Tibial artery (tissue), 4 donors: Measurements from ENCODE around the gene PRR13.

Experiments
- DNase-seq, 2 donors: peaks; one replicate each; pipeline ENCODE4 v3.0.0-alpha.2; 2019
- H3K27ac ChIP-seq, 2 donors: fragments of 200-600 bp; sonication (generic) in 1 of 2; 1 replicate in 1 of 2; 2 replicates in 1 of 2; pipeline ENCODE4 v1.5.1; 2018 to 2019; ENCODE audit warnings: mild to moderate bottlenecking in 1 of 2
- H3K27me3 ChIP-seq, 2 donors: fragments of 200-600 bp; sonication (generic) in 1 of 2; one replicate each; pipeline versions ENCODE4 v1.5.1 to v1.6.0; 2016 to 2019
- H3K36me3 ChIP-seq, 3 donors: fragments of 200-600 bp; sonication (generic) in 2 of 3; one replicate each; pipeline ENCODE4 v1.5.1; 2016 to 2019; ENCODE audit warnings: mild to moderate bottlenecking in 2 of 3
- H3K4me1 ChIP-seq, 4 donors: fragments of 200-600 bp; sonication (generic) in 2 of 4; 1 replicate in 3 of 4; 2 replicates in 1 of 4; pipeline ENCODE4 v1.5.1; 2016 to 2019
- H3K4me3 ChIP-seq, 2 donors: fragments of 200-600 bp; sonication (generic) in 1 of 2; 1 replicate in 1 of 2; 2 replicates in 1 of 2; pipeline ENCODE4 v1.5.1; 2018 to 2019; ENCODE audit warnings: mild to moderate bottlenecking in 2 of 2
- H3K9me3 ChIP-seq, 3 donors: fragments of 200-600 bp; sonication (generic) in 1 of 3; one replicate each; pipeline ENCODE4 v1.5.1; 2016 to 2019
- intact Hi-C: fragments of 100-400 bp; cut with DNase I; formaldehyde crosslinking; loops from one replicate; pipeline ENCODE4 v1.15.0; 2023; ENCODE audit warnings: low total_unique reads
- TF ChIP-seq, protein P1 (sequence below), 2 experiments: fragments of 200-600 bp in 1 of 2; fragments of 450-650 bp in 1 of 2; IDR thresholded peaks; one replicate each; pipeline ENCODE4 v1.5.1; 2017 to 2019; ENCODE audit warnings: antibody characterized with exemption in 2 of 2, mild to moderate bottlenecking in 1 of 2, moderate library complexity in 1 of 2

The PRR13 gene

DNA sequence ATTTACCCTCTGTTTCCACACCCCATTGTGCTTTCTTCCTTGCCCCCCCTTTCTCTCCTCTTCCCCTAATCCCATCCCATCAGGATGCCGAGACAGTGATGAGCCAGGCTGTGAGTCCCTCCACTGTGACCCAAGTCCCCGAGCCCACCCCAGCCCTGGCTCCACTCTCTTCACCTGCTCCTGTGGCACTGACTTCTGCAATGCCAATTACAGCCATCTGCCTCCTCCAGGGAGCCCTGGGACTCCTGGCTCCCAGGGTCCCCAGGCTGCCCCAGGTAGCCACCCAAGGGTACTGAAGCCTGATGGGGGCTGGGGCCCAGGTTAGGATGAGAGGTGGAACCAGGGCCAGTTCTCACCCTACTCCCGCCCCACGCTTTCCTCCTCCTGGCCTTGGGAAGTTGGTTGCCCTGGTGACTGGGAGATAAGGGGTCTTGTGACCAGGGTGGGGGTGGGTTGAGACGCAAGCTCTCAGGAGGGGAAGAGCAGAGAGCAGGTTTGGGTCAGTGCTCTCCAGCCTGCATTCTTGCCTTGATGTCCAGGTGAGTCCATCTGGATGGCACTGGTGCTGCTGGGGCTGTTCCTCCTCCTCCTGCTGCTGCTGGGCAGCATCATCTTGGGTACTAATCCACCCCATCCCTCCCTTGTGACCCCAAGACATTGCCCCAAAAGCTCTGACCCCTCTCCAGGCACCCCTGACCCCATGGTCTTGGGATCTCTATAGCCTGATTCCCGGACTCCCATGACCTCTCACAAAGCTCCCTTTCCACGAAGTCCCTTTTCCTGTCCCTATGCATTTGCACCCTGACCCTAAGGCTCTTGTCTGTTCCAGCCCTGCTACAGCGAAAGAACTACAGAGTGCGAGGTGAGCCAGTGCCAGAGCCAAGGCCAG is 16.7 kb upstream of the PRR13 start:
- no peak for DNase-seq
- H3K9me3 ChIP-seq: no peaks in the 10 kb centered on the region
- peaks cover 0 to 7% (median 5%) of the 10 kb centered on the region in 4 donors for H3K4me1 ChIP-seq
- H3K36me3 ChIP-seq: no peaks in the 10 kb centered on the region
- intact Hi-C loops: no loop called here
- H3K27ac ChIP-seq: no peak overlapping the region
- no peaks in the 10 kb centered on the region for H3K27me3 ChIP-seq
- TF ChIP-seq, protein P1, sequence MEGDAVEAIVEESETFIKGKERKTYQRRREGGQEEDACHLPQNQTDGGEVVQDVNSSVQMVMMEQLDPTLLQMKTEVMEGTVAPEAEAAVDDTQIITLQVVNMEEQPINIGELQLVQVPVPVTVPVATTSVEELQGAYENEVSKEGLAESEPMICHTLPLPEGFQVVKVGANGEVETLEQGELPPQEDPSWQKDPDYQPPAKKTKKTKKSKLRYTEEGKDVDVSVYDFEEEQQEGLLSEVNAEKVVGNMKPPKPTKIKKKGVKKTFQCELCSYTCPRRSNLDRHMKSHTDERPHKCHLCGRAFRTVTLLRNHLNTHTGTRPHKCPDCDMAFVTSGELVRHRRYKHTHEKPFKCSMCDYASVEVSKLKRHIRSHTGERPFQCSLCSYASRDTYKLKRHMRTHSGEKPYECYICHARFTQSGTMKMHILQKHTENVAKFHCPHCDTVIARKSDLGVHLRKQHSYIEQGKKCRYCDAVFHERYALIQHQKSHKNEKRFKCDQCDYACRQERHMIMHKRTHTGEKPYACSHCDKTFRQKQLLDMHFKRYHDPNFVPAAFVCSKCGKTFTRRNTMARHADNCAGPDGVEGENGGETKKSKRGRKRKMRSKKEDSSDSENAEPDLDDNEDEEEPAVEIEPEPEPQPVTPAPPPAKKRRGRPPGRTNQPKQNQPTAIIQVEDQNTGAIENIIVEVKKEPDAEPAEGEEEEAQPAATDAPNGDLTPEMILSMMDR (IDR thresholded peaks at IDR 0.05): no peak
- no peak overlapping the region for H3K4me3 ChIP-seq

DNA sequence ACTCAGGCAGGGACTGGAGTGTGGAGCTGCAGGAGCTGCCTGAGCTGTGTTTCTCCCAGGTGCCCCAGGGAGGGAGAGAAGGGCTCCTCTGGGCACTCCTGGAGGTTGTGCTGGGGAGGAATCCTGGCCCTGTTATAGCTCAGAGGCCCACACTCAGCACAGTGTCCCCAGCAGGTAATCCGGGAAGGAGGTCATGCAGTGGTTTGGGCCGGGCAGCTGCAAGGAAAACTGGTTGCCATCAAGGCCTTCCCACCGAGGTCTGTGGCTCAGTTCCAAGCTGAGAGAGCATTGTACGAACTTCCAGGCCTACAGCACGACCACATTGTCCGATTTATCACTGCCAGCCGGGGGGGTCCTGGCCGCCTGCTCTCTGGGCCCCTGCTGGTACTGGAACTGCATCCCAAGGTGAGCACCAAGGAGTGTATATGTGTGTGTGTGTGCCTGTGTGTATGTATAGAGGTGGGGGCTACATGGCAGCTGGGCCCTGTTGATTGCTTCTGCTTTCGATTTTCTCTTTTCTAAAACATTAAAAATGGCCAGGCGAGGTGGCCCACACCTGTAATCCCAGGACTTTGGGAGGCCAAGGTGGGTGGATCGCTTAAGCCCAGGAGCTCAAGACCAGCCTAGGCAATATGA is 15.9 kb upstream of the PRR13 start:
- intact Hi-C loops: no loop called here
- no peak for DNase-seq

DNA sequence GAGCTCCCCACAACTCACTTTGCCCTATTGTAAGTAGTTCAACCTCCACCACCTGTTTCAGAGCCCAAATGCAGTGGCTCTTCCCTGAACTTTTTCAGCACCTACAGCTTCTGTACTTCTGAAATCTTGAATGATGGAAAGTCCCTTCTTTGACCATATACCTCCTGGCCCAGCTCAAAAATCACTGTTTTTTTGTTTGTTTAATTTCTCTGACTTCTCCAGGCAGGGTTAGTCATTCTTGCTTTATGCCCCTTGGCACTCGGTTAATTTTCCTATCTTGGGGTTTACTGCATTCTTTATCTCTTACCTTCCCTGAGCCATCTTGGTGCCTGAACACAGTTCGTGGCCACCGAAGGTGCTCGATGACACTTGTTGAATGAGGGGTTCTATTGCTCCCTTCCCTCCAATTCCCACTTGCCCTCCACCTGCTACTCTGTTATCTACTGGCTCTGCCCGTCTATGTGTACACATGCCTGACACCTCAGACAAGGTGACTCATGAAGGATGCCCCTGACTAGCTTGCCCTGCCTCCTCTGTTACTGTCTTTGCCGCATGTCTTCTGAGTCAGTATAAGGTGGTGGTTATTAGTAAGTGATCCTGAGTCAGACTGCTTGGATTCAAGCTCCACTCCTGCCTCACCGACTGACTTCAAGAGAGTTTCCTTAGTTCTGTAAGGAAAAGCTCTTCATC is 13.5 kb upstream of the PRR13 start:
- no peak overlapping the region for H3K27ac ChIP-seq
- H3K4me3 ChIP-seq: no peak overlapping the region
- intact Hi-C loops: no loop called here
- no peaks in the 10 kb centered on the region for H3K9me3 ChIP-seq
- no peaks in the 10 kb centered on the region for H3K4me1 ChIP-seq
- DNase-seq: no peak
- TF ChIP-seq, protein P1 (IDR thresholded peaks at IDR 0.05): no peak
- H3K27me3 ChIP-seq: no peaks in the 10 kb centered on the region
- no peaks in the 10 kb centered on the region for H3K36me3 ChIP-seq

More for the DNA sequence above, 15.9 kb upstream of the PRR13 start:
- H3K9me3 ChIP-seq: no peaks in the 10 kb centered on the region
- no peaks in the 10 kb centered on the region for H3K27me3 ChIP-seq
- TF ChIP-seq, protein P1 (IDR thresholded peaks at IDR 0.05): no peak
- H3K36me3 ChIP-seq: no peaks in the 10 kb centered on the region
- no peak overlapping the region for H3K27ac ChIP-seq
- no peak overlapping the region for H3K4me3 ChIP-seq
- H3K4me1 ChIP-seq: peaks cover 0 to 7% (median 5%) of the 10 kb centered on the region in 4 donors

DNA sequence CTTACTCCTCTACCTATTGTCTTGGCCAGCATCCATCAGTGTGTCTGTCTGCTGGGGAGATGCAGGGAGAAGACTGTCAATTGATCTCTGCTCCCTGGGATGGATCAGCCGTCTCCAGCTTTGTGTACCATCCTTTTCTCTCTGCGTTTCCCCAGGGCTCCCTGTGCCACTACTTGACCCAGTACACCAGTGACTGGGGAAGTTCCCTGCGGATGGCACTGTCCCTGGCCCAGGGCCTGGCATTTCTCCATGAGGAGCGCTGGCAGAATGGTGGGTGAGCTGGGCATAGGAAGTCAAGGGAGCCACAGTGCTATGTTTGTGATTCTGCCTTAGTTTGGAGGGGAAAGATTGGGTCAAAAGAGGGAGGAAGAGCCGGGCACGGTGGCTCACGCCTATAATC is 12.8 kb upstream of the PRR13 start:
- Histone ChIP-seq H3K27ac (no peak overlapping the region), H3K27me3 (no peaks in the 10 kb centered on the region), H3K36me3 (no peaks in the 10 kb centered on the region), H3K9me3 (no peaks in the 10 kb centered on the region), H3K4me1 (no peaks in the 10 kb centered on the region), H3K4me3 (no peak overlapping the region)
- TF ChIP-seq, protein P1 (IDR thresholded peaks at IDR 0.05): no peak
- intact Hi-C loops: no loop called here
- peak in 1 of 2 donors; percentile 21 for DNase-seq

DNA sequence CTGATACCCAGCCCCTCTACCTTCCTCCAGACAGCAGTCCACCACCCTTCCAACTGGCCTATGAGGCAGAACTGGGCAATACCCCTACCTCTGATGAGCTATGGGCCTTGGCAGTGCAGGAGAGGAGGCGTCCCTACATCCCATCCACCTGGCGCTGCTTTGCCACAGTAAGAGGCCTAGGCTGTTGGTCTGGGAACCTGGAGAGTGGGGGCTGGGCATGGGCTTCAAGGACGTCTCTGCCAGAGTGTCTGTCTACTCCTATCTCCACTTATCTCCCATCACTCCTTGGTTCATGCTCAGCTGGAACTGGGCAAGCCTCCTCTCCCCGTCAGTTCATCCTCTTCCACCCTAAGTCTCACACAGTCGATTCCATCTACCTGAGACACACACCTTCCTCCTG is 11.4 kb upstream of the PRR13 start:
- no peak for DNase-seq
- TF ChIP-seq, protein P1 (IDR thresholded peaks at IDR 0.05): no peak
- Histone ChIP-seq H3K27ac (no peak overlapping the region), H3K27me3 (no peaks in the 10 kb centered on the region), H3K9me3 (no peaks in the 10 kb centered on the region), H3K36me3 (no peaks in the 10 kb centered on the region), H3K4me1 (no peaks in the 10 kb centered on the region), H3K4me3 (no peak overlapping the region)
- intact Hi-C loops: no loop called here
